Osteocyte (in vitro differentiated cells): ENCODE results near the gene NFASC. TPM values are rescaled to one million over a fixed set of nuclear protein-coding genes. Genes with fewer than 3 reads are reported as not detected.

Experiments used
- DNase-seq: peaks from one replicate; pipeline ENCODE4 v3.0.0; 2021; ENCODE audit warnings: mixed read lengths; ENCODE audit not compliant: unreplicated experiment; ENCODE audit errors: extremely low spot score
- H3K27ac Mint-ChIP-seq: one replicate; pipeline ENCODE4 v1.8.0; 2021; ENCODE audit warnings: mild to moderate bottlenecking, mixed read lengths; ENCODE audit not compliant: unreplicated experiment
- H3K27me3 Mint-ChIP-seq: one replicate; pipeline ENCODE4 v1.8.0; 2021; ENCODE audit warnings: mixed read lengths; ENCODE audit not compliant: unreplicated experiment
- H3K36me3 Mint-ChIP-seq: one replicate; pipeline ENCODE4 v1.8.0; 2021; ENCODE audit warnings: mixed read lengths; ENCODE audit not compliant: unreplicated experiment
- H3K4me1 Mint-ChIP-seq: one replicate; pipeline ENCODE4 v1.8.0; 2021; ENCODE audit warnings: mixed read lengths; ENCODE audit not compliant: unreplicated experiment
- H3K4me3 Mint-ChIP-seq: one replicate; pipeline ENCODE4 v1.8.0; 2021; ENCODE audit warnings: mild to moderate bottlenecking, moderate library complexity, mixed read lengths; ENCODE audit not compliant: unreplicated experiment
- H3K9me3 Mint-ChIP-seq: one replicate; pipeline ENCODE4 v1.8.0; 2021; ENCODE audit warnings: mixed read lengths; ENCODE audit not compliant: unreplicated experiment
- total RNA-seq: library from RNA; stranded (reverse); gene quantifications from 2 replicates; pipeline ENCODE4 v1.2.1, GENCODE V29; 2021
- TF ChIP-seq, protein P1 (sequence below): fragments of 200-600 bp; sonication (generic); IDR thresholded peaks from 2 replicates; pipeline ENCODE4 v1.5.0; 2021; ENCODE audit warnings: antibody characterized with exemption, mild to moderate bottlenecking, moderate library complexity

The NFASC gene
- total RNA-seq, 1 donor from 2014 or later = not detected

DNA sequence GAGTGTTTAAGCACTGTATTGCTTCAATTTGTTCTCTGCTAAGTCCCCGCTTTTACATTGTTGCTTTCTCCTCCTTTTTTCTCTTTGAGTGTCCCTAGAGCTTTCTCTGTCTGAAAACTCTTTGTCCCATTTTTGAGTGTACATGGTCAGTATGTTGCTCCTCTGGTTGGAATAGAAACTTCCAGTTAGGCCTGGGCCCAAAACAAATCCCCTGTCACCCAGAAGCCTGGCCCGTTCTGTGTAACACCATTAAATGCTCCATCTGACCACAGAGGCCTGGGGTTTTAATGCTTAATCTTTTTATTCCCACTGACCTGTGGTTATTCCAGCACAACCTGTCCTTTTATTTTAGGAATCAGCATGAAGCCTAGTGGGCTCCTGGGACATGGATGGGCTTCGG is 28.3 kb upstream of the NFASC start:
- Mint-ChIP-seq H3K36me3 (no peaks in the 10 kb centered on the region), H3K4me3 (no peak overlapping the region), H3K4me1 (no peaks in the 10 kb centered on the region), H3K9me3 (no peaks in the 10 kb centered on the region), H3K27ac (no peak overlapping the region), H3K27me3 (no peaks in the 10 kb centered on the region)
- TF ChIP-seq, protein P1, sequence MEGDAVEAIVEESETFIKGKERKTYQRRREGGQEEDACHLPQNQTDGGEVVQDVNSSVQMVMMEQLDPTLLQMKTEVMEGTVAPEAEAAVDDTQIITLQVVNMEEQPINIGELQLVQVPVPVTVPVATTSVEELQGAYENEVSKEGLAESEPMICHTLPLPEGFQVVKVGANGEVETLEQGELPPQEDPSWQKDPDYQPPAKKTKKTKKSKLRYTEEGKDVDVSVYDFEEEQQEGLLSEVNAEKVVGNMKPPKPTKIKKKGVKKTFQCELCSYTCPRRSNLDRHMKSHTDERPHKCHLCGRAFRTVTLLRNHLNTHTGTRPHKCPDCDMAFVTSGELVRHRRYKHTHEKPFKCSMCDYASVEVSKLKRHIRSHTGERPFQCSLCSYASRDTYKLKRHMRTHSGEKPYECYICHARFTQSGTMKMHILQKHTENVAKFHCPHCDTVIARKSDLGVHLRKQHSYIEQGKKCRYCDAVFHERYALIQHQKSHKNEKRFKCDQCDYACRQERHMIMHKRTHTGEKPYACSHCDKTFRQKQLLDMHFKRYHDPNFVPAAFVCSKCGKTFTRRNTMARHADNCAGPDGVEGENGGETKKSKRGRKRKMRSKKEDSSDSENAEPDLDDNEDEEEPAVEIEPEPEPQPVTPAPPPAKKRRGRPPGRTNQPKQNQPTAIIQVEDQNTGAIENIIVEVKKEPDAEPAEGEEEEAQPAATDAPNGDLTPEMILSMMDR = no peak
- DNase-seq = no peak

DNA sequence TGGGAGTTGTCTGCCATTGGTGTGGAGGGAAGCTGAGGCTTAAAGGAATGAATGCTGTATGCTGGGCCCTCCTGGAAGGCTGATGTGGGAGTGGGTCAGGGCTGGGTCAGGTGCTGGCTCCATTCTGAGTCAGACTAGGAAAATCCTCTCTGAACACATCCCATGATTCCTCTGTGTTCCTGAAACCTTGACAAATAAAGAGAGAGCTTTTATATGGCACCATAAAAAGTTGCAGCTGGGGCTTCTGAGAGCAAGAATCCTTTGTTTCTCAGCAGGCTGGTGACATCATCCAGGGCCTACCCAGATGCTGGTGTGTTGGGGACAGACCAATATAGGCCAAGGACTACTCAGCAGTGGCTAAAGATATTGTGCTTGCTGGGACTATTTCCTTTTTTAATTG is 27.8 kb upstream of the NFASC start:
- Mint-ChIP-seq H3K4me1 (no peaks in the 10 kb centered on the region), H3K27ac (no peak overlapping the region), H3K36me3 (no peaks in the 10 kb centered on the region), H3K4me3 (no peak overlapping the region), H3K27me3 (no peaks in the 10 kb centered on the region), H3K9me3 (no peaks in the 10 kb centered on the region)
- no peak for DNase-seq
- TF ChIP-seq, protein P1 = no peak

GRCh38 chr1:204846546-204846945 is 24.1 kb upstream of the NFASC start:
- H3K4me3 Mint-ChIP-seq = no peak overlapping the region
- H3K27ac Mint-ChIP-seq = no peak overlapping the region
- DNase-seq = no peak
- H3K4me1 Mint-ChIP-seq = no peaks in the 10 kb centered on the region
- H3K9me3 Mint-ChIP-seq = no peaks in the 10 kb centered on the region
- H3K36me3 Mint-ChIP-seq = no peaks in the 10 kb centered on the region
- H3K27me3 Mint-ChIP-seq = peaks cover 2% of the 10 kb centered on the region
- TF ChIP-seq, protein P1 = no peak

- Mint-ChIP-seq H3K36me3 (no peaks in the 10 kb centered on the region), H3K27ac (no peak overlapping the region), H3K4me1 (no peaks in the 10 kb centered on the region), H3K27me3 (peaks cover 2% of the 10 kb centered on the region), H3K4me3 (no peak overlapping the region), H3K9me3 (no peaks in the 10 kb centered on the region)
- DNase-seq = no peak
- TF ChIP-seq, protein P1 = no peak
Measured at GRCh38 chr1:204848579-204848978, 22.1 kb upstream of the NFASC start.

- TF ChIP-seq, protein P1 = no peak
- Mint-ChIP-seq H3K27ac (no peak overlapping the region), H3K9me3 (no peaks in the 10 kb centered on the region), H3K36me3 (no peaks in the 10 kb centered on the region), H3K4me3 (no peak overlapping the region), H3K4me1 (no peaks in the 10 kb centered on the region), H3K27me3 (peaks cover 7% of the 10 kb centered on the region)
- DNase-seq = no peak
Measured at GRCh38 chr1:204852854-204853253, 17.8 kb upstream of the NFASC start.
